Left ventricle myocardium inferior (tissue), 1 donor: ENCODE data around the gene DCDC2B. TPM values are rescaled to one million over a fixed set of nuclear protein-coding genes. Genes with fewer than 3 reads are reported as not detected.

Experiments used
- DNase-seq: peaks from one replicate; pipeline ENCODE4 v3.0.0-alpha.2; 2020
- H3K27ac ChIP-seq: fragments of 200-600 bp; replicated peaks from 2 replicates; pipeline ENCODE4 v1.8.0; 2021
- H3K27me3 ChIP-seq: fragments of 200-600 bp; 2 replicates; pipeline ENCODE4 v1.8.0; 2021; ENCODE audit warnings: low read depth
- H3K36me3 ChIP-seq: fragments of 200-600 bp; 2 replicates; pipeline ENCODE4 v1.8.0; 2021
- H3K4me1 ChIP-seq: fragments of 200-600 bp; 2 replicates; pipeline ENCODE4 v1.8.0; 2021
- H3K4me3 ChIP-seq: fragments of 200-600 bp; 2 replicates; pipeline ENCODE4 v1.8.0; 2021; ENCODE audit warnings: mild to moderate bottlenecking, moderate library complexity
- H3K9me3 ChIP-seq: fragments of 200-600 bp; replicated peaks from 2 replicates; pipeline ENCODE4 v1.8.0; 2021
- intact Hi-C: fragments of 100-400 bp; cut with micrococcal nuclease; formaldehyde crosslinking; loops from one replicate; pipeline ENCODE4 v1.11.0; 2022
- total RNA-seq: library from RNA; stranded (reverse); fragmentation: NEBNext Ultra II Directional; extraction: Animal tissue kit (Norgen Biotek cat#: 25700); gene quantifications from one replicate; pipeline ENCODE4 v1.2.1, GENCODE V29; 2021
- TF ChIP-seq, protein P1 (sequence below): fragments of 200-600 bp; IDR thresholded peaks from 2 replicates; pipeline ENCODE4 v1.8.0; 2021; ENCODE audit warnings: antibody characterized with exemption, mild to moderate bottlenecking, borderline replicate concordance
- donor health status: DM: no; HTN: yes; CAD: no; lungs with severe emphysema.

Gene DCDC2B
- total RNA-seq, 1 donor from 2014 or later: not detected

DNA sequence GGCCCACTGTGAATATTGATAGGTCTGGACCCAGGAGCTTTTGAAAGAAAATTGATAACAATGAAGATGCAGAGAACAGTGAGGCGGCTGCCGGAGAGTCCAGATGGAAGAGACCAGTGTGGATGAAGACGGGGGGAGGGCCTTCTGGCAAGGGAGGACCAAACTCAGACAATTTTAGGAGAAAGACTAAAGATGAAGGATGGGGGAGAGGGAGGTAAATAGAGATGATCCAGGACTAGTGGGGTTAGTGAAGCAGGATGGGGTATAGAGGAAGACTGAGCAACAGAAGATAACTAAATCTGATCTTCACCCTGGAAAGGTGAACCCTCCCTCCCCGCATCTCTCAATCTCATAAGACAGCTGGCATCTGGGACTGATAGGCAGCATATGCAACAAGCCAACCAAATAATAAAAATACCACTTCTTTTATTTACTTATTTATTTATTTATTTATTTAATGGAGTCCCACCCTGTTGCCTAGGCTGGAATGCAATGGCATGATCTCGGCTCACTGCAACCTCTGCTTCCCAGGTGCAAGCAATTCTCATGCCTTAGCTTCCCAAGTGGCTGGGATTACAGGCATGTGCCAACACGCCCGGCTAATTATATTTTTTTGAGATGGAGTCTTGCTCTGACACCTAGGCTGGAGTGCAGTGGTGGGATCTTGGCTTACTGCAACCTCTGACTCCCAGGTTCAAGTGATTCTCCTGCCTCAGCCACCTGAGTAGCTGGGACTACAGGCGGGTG lies 23.8 kb downstream of the DCDC2B start:
- Histone ChIP-seq H3K27me3 (no peaks in the 10 kb centered on the region), H3K27ac (no peak overlapping the region), H3K4me3 (no peak overlapping the region), H3K9me3 (no peaks in the 10 kb centered on the region), H3K36me3 (peaks cover 54% of the 10 kb centered on the region), H3K4me1 (no peaks in the 10 kb centered on the region)
- no peak for DNase-seq
- intact Hi-C loops: no loop called here
- TF ChIP-seq, protein P1, sequence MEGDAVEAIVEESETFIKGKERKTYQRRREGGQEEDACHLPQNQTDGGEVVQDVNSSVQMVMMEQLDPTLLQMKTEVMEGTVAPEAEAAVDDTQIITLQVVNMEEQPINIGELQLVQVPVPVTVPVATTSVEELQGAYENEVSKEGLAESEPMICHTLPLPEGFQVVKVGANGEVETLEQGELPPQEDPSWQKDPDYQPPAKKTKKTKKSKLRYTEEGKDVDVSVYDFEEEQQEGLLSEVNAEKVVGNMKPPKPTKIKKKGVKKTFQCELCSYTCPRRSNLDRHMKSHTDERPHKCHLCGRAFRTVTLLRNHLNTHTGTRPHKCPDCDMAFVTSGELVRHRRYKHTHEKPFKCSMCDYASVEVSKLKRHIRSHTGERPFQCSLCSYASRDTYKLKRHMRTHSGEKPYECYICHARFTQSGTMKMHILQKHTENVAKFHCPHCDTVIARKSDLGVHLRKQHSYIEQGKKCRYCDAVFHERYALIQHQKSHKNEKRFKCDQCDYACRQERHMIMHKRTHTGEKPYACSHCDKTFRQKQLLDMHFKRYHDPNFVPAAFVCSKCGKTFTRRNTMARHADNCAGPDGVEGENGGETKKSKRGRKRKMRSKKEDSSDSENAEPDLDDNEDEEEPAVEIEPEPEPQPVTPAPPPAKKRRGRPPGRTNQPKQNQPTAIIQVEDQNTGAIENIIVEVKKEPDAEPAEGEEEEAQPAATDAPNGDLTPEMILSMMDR: no peak

DNA sequence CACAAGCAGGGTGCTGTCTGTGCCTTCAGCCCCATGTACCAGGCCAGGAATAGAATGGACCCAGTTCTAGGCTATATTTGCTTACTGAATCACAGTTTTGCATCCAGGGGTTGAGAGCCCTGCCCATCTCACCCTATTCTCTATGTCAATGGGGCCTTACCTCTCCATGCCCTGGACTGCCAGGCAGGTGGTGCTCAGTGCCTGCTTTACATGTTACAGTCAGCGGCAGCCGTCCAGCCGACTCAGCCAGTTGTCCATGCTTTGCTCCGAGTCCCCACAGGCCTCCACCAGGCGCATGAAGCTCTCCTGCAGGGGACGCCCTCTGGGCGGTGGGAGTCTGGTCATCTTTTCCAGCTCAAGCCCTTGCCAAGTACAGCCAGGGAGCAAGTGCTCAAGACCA lies 25.9 kb downstream of the DCDC2B start:
- Histone ChIP-seq H3K4me3 (no peak overlapping the region), H3K27me3 (no peaks in the 10 kb centered on the region), H3K4me1 (peaks cover 3% of the 10 kb centered on the region), H3K36me3 (peaks cover 33% of the 10 kb centered on the region), H3K9me3 (no peaks in the 10 kb centered on the region), H3K27ac (no peak overlapping the region)
- TF ChIP-seq, protein P1: no peak
- intact Hi-C loops: no loop called here
- no peak for DNase-seq

DNA sequence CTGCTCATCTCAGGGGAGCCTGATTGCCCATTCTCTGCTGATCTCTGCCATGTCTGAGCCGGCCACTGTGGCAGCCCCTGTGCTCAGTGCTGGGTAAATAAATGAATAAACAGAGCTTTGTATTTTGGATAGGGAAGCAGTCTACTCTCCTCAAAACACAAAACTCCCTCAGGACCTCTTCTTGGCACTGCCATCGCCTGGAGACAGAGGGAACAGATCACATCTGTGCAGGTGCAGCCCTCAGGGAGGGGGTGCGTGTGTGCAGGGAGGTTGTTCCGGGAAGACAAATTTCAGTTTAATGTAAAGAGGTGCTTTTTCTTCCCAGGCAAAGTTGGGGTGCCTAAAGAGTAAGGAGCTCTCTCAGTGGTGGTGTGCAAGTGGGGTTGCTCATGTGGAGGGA lies 30.4 kb downstream of the DCDC2B start:
- no peak for DNase-seq
- peaks cover 43% of the 10 kb centered on the region for H3K4me1 ChIP-seq
- peak overlapping the region; percentile 89 for H3K27ac ChIP-seq
- TF ChIP-seq, protein P1: no peak
- intact Hi-C loops: no loop called here
- peak overlapping the region; percentile 79 for H3K4me3 ChIP-seq
- H3K36me3 ChIP-seq: peaks cover 1% of the 10 kb centered on the region
- H3K9me3 ChIP-seq: no peaks in the 10 kb centered on the region
- no peaks in the 10 kb centered on the region for H3K27me3 ChIP-seq

DNA sequence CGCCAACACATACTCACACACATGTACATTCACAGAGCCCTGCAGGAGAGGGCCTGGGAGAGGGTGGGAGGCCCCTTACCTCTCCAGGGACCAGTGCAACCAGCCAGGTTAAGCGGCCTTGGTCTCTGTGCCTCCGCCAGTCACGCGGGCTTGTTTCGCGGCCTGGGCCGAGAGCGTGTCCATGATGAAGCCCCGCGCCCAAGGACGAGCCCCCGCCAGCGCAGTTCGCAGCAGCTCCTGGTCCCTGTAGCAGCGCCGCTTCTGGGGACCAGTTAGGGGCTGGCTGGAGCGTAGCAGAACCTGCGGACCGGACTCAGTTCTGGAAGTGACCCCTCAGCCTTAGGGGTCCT lies 30.9 kb downstream of the DCDC2B start:
- Histone ChIP-seq H3K27me3 (no peaks in the 10 kb centered on the region), H3K27ac (peak overlapping the region; percentile 89), H3K36me3 (no peaks in the 10 kb centered on the region), H3K4me1 (peaks cover 43% of the 10 kb centered on the region), H3K9me3 (no peaks in the 10 kb centered on the region), H3K4me3 (peak overlapping the region; percentile 79)
- TF ChIP-seq, protein P1: no peak
- DNase-seq: no peak
- intact Hi-C loops: no loop called here

DNA sequence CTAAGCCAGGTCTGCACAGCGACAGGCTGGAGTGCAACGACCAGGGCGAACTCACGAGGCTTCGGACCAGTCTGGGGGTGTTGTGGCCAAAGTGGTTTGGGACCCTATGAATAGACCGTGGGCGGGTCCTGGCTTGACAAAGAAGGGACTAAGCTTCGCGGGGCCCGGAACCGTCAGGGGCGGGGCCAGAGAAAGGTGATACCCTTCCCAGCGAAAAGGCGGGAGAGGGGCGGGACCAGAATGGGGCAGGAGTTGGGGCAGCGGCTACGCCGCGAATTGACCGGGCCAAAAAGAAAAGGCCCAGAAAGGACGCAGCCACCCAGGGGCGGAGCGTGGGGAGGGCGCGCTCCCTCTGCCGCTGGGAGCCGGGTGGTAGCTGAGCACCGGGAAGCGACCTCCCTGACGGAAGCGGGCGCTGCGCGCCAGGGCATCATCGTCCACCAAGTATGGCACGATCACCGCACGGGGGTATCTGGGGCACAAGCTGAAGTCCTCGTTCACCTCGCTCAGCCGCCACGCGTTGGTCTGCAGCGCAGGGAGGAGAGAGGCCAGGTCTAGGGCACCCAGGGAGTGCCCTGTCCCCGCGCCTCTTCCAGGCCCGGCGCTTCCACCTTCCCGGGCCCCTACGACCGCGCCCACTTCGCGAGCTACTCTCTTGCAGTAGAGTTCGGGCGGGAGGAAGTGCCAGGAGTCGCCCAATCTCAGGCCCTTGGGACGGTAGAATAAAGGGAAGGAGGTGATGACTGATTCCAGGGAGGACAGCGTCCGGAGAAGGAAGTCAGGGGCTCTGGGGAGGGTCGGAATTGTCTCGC lies 31.5 kb downstream of the DCDC2B start:
- no peaks in the 10 kb centered on the region for H3K27me3 ChIP-seq
- H3K36me3 ChIP-seq: no peaks in the 10 kb centered on the region
- TF ChIP-seq, protein P1: peak; percentile 47
- no peaks in the 10 kb centered on the region for H3K9me3 ChIP-seq
- peak overlapping the region; percentile 89 for H3K27ac ChIP-seq
- H3K4me3 ChIP-seq: peak overlapping the region; percentile 79
- DNase-seq: peak; percentile 73
- intact Hi-C loops: no loop called here
- peaks cover 43% of the 10 kb centered on the region for H3K4me1 ChIP-seq
